Caki2 (cell line): ENCODE results near the gene NCF2. TPM values are rescaled to one million over a fixed set of nuclear protein-coding genes. Genes with fewer than 3 reads are reported as not detected.

ENCODE experiments used
- DNase-seq: peaks from one replicate; pipeline ENCODE4 v3.0.0-alpha.2; 2015; ENCODE audit warnings: low read depth
- in situ Hi-C: cut with HindIII; loops from 2 replicates; pipeline ENCODE4 v1.10.0; 2016; ENCODE audit warnings: low sequenced_read_pairs, low pct_unique_long_range_greater_than_20kb, mixed read lengths
- total RNA-seq: library from RNA; depleted of rRNA; stranded (reverse); fragments of >200 nt; shearing (Covaris generic); gene quantifications from 2 replicates; pipeline ENCODE4 v1.2.3, GENCODE V29; 2014; ENCODE audit warnings: low replicate concordance; rRNA removed

Gene NCF2
- total RNA-seq, 1 experiment from 2014 or later, result 3.1 TPM

DNA sequence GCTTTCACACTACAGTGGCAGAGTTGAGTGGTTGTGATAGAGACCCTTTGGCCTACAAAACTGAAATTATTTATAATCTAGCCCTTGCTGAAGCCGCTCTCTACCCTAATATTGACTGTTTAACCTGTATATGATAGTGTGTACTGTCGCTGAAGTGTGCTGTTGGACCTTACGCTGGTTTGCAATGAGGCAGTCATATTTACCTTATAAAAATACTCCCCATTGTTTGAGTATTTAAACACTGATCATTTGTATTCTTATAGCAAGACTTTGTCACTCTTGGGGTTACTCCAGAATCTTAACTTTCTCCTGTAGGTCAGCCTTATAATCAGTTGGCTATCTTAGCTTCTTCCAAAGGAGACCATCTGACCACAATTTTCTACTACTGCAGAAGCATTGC, 61.7 kb downstream of the NCF2 start:
- in situ Hi-C loops, result no loop called here
- no peak for DNase-seq

DNA sequence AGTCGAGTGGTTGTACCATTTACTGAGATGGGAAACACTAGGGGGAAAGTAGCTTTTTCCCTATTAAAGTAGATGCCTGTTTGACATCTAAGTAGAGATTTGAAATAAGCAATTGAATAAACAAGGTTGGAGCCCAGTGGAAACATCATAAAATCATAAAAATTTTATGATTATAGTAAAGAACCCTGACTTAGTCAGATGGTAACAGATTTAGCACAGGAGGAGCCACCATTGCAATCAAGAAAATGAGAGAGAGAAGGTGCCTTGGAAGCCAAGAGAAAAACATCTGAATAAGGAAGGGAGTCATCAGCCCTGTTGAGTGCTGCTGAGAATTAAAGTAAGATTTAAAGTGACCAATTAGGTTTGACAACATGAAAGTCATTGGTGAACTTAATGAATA, 68.2 kb downstream of the NCF2 start:
- no peak for DNase-seq
- in situ Hi-C loops, result no loop called here

DNA sequence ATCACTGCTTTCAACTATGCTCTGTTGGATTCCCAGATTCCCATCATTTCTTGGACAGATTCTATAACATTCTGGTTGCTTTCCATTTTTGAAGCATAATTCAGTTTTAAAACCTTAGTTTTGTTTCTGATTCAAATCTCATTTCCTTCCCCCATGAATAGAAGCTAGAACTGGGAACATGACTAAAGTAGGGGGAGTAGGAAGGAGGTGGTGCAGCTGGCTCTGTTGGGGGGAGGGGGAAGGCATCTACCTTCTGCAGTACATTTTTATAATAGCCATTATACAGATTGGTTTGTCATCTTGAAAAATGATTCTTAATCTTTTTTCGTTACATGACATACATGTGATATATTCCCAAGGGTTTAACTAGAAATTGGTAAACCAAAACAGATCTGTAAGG, 69.9 kb downstream of the NCF2 start:
- in situ Hi-C loops, result no loop called here
- DNase-seq, result no peak

DNA sequence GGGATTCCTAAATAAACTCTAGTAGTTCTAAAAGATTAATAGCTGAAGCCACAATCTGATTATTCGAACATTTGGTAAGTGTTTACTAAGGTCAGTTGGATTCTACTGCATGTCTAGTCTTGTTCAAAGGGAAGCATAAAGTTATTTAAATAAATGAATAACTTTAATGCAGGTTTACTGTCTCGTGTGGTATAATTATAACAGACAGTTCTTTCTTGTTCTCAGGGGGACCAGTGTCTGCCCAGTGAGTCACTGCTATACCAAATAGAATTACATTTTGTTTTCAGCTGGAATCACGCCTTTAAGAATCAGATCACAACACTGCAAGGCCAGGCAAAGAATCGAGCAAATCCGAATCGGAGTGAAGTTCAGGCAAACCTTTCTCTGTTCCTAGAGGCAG, 72.9 kb downstream of the NCF2 start:
- peak; percentile 25 for DNase-seq
- in situ Hi-C loops, result no loop called here

DNA sequence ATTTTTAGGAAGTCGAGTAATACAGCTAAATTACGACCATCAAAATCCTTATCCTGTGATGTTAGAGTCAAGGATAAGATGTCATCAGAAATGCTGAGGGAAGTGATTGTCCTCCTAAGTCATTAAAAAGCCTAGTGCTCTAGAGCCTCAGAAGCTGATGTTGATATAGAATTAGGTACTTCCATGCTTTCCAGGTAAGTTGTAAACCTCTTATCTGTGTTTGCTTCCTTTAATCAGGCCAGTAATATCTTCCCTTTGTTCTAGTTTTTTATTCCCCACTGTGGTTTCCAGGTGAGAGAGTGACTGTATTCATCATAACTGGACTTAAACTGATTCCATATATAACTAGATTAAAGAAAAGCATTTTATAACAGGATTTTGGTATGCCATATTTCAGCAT, 73.5 kb downstream of the NCF2 start:
- no peak for DNase-seq
- in situ Hi-C loops, result no loop called here

DNA sequence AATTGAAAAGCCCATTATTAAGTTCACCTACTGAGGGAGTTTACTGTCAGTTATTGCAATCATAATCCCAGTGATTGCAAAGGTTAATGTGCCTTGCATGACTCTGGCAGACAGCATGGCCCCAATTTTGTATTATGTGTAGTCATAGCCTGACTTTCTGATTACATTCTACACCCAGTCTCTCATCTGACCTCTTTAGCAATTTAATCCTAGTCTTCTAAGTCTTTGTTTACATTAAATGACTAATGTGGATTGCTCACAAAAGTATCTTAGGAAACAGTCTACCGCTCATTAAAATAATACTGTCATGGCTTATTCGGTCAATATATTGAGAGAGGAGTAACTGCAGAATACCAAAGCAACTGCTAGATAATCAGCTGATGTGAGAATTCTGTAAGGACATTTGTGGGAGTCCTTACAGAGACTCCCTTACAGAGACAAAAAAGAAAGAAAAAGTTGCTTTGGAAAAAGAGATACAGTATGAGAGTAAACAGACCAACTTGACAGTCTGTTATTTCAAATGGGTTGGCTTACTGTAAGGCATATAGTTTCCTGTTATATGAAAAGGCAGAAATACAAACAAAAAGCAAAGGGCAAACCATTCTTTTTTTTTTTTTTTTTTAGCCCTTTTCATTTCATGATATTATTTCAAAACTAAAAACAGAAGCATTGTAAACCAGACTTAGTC, 75.1 kb downstream of the NCF2 start:
- in situ Hi-C loops, result no loop called here
- peak; percentile 50 for DNase-seq

DNA sequence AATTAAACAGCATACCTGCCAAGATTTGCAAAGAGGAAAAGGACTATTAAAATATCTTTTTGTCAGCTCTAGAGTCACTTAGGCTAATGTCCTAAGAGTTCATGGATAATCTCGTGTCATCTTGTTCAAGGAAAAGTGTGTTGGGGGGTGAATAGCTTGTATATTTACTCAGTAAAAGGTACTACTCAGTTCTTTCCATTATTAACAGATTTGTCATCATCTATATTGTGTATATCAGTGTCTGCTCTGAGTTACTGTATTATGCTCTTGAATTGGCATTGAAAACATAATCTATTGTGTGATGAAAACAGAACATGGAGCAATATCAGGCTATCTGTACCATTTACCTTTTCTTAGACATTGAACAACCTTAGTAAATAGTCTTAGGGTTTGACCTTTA, 76.0 kb downstream of the NCF2 start:
- DNase-seq, result no peak
- in situ Hi-C loops, result no loop called here

DNA sequence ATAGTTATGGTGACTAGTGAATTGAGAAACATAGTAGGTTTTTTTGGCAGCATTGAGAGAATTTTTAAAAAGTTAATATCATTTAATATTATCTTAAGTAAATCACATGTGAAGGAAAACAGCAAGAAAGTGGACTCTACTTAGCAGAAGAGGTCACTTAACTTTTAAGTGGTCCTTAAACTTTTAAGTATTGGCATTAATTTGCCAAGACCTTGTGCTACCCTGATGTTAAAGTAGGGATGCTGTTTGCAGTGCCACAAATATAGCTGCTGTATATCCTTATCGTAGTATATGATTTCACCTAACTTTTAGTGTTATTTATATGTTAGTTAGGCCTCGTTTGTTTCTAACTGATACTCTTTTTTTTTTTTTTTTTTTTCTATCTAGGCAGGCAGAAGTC, 77.8 kb downstream of the NCF2 start:
- no peak for DNase-seq
- in situ Hi-C loops, result no loop called here

DNA sequence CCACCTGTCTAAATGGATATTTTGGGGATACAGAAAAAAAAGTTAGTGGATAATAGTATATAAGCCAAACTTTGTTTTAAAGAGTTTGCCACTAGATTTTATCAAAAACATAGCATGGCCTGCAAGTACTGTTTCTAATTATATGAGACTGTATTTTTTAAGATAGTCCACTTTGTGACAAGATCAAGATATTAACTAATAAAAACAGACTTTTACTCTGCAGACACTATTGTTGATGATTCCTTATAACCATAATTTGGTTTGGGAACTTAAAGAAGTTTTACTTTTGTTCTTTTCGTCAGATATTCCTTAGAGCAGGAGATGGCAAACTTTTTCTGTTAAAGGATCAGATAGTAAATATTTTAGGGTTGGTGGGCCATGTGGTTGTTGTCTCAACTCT, 81.6 kb downstream of the NCF2 start:
- in situ Hi-C loops, result no loop called here
- DNase-seq, result no peak

DNA sequence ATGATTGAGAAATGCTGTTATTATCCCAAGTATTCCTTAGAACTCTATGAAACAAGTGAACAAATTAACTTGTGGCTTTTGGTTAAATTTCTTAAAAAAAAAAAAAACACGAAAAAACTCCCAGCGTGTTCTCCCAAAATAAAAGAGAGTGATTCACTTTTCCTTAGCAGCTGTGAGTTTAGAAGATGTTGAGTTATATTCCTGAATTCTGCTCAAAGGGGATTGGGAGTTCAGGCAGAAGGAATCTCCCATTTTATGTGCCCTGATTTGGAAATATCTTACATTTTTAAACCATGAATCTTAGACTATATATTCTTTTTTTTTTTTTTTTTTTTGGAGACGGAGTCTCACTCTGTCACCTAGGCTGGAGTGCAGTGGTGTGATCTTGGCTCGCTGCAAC, 83.7 kb downstream of the NCF2 start:
- in situ Hi-C loops, result no loop called here
- DNase-seq, result no peak

Other genes starting within 250 kb of the NCF2 start
- gene NMNAT2, start 172.1 kb downstream of the NCF2 start, total RNA-seq, result 0.24 TPM in 1 of 2 replicates, not detected in the other
- 15.1 and 35.5 TPM in 2 replicates for gene SMG7, start 118.0 kb downstream of the NCF2 start, total RNA-seq
- gene ARPC5, start 45.3 kb upstream of the NCF2 start, total RNA-seq, result 86.9 and 128 TPM in 2 replicates
- gene APOBEC4, start 62.9 kb upstream of the NCF2 start, total RNA-seq, result not detected in 2 replicates
- gene RGL1, start 214.7 kb upstream of the NCF2 start, total RNA-seq, result 0.70 and 0.91 TPM in 2 replicates